Esophagus mucosa (tissue), 1 donor: ENCODE data around the gene ELMO1. TPM values are rescaled to one million over a fixed set of nuclear protein-coding genes. Genes with fewer than 3 reads are reported as not detected.

Source experiments
- ATAC-seq: fragments of 200-7000 bp; cut with Tn5 transposase; one replicate; pipeline ENCODE4 v1.9.1; 2020
- total RNA-seq: library from RNA; stranded (reverse); gene quantifications from one replicate; pipeline ENCODE4 v1.2.4, GENCODE V29; 2023
- donor health status: DM: yes; HTN: yes; CAD: no.

The ELMO1 gene
- total RNA-seq, 1 donor from 2014 or later: 4.0 TPM

- no peak for ATAC-seq
Measured at GRCh38 chr7:37405128-37405527, 43.5 kb downstream of the ELMO1 start.

- no peak for ATAC-seq
Measured at GRCh38 chr7:37399876-37400421, 48.7 kb downstream of the ELMO1 start.

GRCh38 chr7:37398403-37398802, 50.3 kb downstream of the ELMO1 start:
- no peak for ATAC-seq

DNA sequence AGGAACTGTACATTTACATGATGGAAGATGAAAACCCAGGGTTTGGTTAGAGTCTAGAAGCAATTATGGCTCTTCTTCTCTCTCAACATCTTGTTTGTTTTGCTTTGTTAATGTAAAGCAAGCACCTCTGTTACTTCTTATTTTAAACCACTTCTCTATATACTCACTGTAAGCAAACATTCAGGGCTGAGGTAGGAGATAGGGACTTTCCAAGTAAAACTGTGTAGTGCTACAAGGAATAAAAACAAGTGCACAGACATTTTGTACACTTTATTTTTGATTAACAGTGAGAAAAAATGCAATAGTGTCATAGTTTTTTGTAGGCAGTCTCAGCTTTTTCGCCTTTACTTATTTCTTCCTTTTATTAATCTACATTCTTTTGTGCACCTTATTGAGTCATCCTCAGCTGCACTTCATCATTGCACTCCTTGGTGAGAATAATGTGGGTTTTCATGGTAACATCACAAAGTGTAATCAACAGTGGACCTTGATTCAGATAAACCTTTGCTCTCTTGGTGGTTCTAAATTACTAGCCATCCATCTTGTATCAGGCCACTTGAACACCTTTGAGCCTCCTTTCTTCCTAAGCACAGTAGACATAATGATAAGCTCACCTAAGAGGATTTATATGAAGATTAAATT, 52.9 kb downstream of the ELMO1 start:
- ATAC-seq: no peak

- ATAC-seq: no peak
Measured at GRCh38 chr7:37394158-37394557, 54.5 kb downstream of the ELMO1 start.

DNA sequence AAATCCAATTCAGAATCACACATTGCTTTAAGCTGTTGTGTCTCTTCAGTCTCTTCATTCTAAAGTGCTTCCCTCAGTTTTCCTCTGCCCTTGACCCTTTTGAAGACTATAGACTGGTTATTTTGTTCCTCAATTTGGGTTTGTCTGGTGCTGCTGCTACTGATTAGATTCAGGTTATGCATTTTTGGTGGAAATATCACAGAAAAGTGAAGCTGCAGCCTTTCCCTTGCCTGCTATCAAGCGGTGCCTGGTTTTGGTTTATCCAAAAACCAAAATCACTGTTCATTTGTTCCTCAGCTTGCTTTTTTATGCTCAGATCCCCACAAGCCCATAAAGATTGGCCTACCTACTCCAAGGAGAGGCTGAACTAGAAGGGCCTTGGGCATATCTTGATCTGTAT, 55.2 kb downstream of the ELMO1 start:
- no peak for ATAC-seq

- ATAC-seq: no peak
Measured at GRCh38 chr7:37392673-37393017, 56.0 kb downstream of the ELMO1 start.

GRCh38 chr7:37391791-37392672, 56.6 kb downstream of the ELMO1 start:
- ATAC-seq: no peak

DNA sequence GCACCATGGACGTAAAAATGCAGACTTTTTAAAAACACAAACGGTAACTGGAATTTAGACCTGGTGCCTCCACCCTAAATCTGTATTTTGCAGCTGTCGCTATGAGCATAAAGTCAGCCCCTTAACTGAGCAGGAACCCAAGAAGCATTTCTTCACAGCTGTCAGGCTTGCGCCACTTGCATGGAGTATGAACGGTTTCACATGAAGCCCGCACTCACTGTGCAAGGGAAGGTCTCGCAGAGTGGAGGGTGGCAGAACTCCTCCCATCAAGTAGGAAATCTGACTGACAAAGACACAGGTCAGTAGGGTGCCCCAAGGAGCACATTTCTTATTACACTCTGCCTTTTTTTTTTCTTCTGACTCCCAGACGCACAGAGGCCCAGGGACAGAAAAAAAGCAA, 58.5 kb downstream of the ELMO1 start:
- ATAC-seq: no peak

- no peak for ATAC-seq
Measured at GRCh38 chr7:37388811-37389210, 59.9 kb downstream of the ELMO1 start.

DNA sequence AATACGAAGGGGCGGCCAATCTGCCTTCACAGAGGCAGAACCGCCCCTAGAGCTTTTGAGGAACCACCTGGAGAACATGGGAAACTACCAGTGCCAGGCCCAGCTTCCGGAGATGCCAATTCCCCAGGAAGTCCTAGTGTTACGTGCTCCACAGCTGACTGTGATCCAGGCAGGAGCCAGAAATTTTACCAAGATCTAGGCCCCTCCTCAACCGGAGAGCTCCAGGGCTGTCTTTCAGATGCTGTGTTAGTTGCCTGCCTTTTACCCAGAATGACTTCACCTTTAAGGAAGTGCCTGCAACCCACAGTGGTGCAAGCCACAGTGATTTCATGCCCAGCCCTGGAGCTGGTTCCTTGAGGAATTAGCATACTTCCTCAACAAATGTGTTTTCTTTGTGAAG, 62.9 kb downstream of the ELMO1 start:
- ATAC-seq: no peak

DNA sequence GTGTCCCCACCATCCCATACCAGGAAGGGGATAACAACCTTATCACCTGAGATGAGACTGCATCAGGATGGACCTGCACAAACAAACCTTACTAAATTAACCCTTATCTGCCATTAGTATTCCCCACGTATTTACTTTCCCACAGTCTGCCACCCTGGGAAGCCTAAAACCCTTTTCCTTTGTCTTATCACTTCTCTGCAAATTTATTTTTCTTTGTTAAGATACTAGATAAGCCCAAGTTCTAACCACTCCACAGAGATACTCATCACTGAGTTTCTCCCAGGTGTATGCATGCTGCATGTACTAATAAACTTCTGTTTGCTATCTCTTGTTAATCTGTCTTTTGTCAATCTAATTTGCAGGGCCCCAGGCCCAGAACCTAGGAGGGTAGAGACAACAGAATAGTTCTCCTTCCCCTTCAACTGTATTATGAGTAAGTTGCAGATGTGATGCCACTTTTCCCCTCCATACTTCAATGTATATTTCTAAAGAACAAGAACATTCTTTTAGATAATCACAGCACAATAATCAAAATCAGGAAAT, 66.0 kb downstream of the ELMO1 start:
- ATAC-seq: no peak

GRCh38 chr7:37380831-37381230, 67.8 kb downstream of the ELMO1 start:
- no peak for ATAC-seq

- ATAC-seq: no peak
Measured at GRCh38 chr7:37379546-37380277, 69.0 kb downstream of the ELMO1 start.

DNA sequence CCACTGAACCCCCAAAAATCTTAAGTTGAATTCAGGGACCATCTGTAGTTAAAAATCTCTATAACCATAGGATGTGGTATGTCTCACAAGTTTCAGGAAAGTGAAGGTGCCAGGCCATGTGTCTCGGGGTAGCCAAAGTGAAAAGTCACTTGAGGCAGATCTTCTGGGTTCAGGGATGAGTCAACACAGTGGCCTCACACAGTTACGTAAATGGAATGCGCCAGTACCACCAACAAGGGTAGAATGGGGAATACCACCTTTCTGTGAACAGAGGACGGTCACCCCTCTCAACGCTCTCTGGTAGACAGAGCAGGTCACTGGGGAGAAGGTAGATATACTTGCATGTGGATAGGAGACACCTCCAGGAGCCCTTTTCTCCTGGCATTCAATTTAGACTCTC, 71.4 kb downstream of the ELMO1 start:
- ATAC-seq: no peak

DNA sequence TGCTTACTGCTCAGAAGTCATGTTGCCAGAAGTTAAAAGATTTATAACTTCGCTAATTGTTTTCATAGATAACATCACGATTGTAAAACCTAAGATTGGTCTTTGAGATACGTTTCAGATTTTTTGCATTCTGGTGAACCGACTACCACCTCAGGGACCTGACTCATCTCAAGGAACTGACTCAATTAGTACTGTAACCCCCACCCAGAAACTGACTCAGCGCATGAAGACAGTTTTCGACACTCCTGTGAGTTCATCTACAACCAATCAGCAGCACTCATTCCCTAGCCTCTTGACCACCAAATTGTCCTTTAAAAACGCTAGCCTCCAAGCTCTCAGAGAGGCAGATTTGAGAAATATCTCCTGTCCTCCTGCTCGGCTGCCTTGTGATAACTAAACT, 72.3 kb downstream of the ELMO1 start:
- ATAC-seq: no peak

DNA sequence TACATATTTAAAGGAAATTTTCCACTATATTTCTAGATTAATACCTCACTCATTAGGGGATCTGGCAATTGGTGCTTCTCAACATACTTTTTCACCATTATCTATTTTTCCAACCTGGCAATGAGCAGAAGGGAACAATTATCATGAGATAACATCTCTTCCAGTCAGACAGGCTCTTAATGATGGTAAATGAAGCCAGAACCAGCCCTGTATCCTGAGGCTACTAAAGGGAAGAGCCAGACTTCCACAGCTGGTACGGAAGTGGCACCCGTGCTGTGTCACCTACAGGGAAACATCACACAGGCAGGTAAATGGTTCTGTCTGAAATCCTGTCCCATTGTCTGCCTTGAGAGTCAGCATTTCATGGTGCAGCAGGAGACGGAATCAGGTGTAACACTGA, 75.9 kb downstream of the ELMO1 start:
- ATAC-seq: no peak

DNA sequence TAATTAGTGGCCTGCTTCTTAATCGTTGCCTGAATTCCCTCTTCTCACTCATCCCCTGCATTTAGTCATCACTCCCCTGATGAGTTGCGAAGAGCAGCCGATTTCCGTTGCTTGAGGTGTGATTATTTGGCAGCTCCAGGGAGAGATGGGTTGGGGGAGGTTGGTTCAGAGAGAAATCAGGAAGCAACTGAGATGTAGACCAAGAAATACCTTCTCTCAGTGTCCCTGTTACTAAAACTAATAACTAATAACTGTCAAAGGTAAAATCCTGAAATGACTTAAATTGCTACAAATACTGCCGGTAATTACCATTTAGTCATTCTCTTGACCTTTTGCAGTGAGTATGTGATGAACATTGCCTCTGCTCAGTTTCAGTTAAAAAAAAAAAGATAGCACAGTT, 76.9 kb downstream of the ELMO1 start:
- no peak for ATAC-seq

DNA sequence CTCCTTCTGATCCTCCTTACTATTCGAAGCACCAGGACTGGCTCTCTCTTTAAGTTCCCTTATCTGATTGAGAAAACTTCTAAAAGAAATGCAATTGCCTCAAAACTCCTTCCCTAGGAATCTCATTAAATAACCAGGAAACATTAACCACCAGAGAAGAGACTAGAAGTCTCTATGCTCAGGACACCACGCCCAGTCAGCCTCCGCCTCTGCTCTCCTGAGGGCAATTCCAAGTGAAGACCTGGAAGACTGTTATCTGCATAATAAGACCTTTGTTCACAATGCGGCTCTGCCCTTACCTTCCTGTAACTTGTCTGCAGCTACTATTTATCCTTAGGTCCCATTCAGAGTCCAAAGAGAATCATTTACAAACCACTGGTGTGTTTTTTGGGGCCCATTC, 78.8 kb downstream of the ELMO1 start:
- ATAC-seq: no peak

DNA sequence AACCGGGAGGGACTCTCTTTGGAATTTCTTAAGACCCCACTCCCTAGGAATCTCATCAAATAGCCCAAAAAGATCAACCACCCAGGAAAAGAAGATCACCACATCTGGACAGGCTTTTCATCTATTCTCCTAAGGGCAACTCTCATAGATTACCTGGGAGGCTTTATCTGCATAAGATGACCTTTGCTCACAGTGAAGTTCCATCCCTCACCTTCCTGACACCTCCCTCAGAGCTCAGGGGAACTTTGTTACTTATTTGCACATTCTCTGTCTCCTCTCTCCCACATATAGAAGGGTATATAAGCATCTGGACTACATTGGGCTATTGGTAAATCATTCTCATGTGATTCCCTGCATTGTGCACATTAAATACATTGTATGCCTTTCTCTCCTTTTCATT, 80.1 kb downstream of the ELMO1 start:
- ATAC-seq: no peak

GRCh38 chr7:37367010-37367409, 81.7 kb downstream of the ELMO1 start:
- ATAC-seq: no peak

- no peak for ATAC-seq
Measured at GRCh38 chr7:37366445-37366844, 82.2 kb downstream of the ELMO1 start.

- no peak for ATAC-seq
Measured at GRCh38 chr7:37365405-37365804, 83.3 kb downstream of the ELMO1 start.
